Gastrocnemius medialis (tissue), 4 donors: ENCODE results near the gene SEPTIN5. TPM values are rescaled to one million over a fixed set of nuclear protein-coding genes. Genes with fewer than 3 reads are reported as not detected.

Experiments
- ATAC-seq, 2 donors: fragments of 150-250 bp; one replicate each; pipeline ENCODE4 v1.9.1; 2016
- DNase-seq, 2 donors: peaks; one replicate each; pipeline ENCODE4 v3.0.0-alpha.2; 2019
- H3K27ac ChIP-seq, 4 donors: fragments of 200-600 bp; sonication (generic); 1 replicate in 1 of 4; 2 replicates in 3 of 4; pipeline ENCODE4 v1.5.1; 2016 to 2018; ENCODE audit warnings: mild to moderate bottlenecking in 2 of 4, moderate library complexity in 1 of 4
- H3K27me3 ChIP-seq, 3 donors: fragments of 200-600 bp; sonication (generic) in 2 of 3; 1 replicate in 1 of 3; 2 replicates in 2 of 3; pipeline versions ENCODE4 v1.5.1 to v1.6.0; 2016 to 2019; ENCODE audit warnings: mild to moderate bottlenecking in 1 of 3, moderate library complexity in 1 of 3
- H3K36me3 ChIP-seq, 2 donors: fragments of 200-600 bp; sonication (generic) in 1 of 2; one replicate each; pipeline ENCODE4 v1.5.1; 2017 to 2018
- H3K4me1 ChIP-seq, 2 donors: fragments of 200-600 bp; sonication (generic) in 1 of 2; one replicate each; pipeline ENCODE4 v1.5.1; 2016 to 2017; ENCODE audit warnings: mild to moderate bottlenecking in 2 of 2
- H3K4me3 ChIP-seq, 4 donors: fragments of 200-600 bp; sonication (generic) in 3 of 4; 1 replicate in 1 of 4; 2 replicates in 3 of 4; pipeline ENCODE4 v1.5.1; 2016 to 2019; ENCODE audit warnings: mild to moderate bottlenecking in 2 of 4
- H3K9me3 ChIP-seq, 3 donors: fragments of 200-600 bp; sonication (generic) in 2 of 3; 1 replicate in 1 of 3; 2 replicates in 2 of 3; pipeline ENCODE4 v1.5.1; 2016 to 2019
- CTCF ChIP-seq, 5 experiments: fragments of 450-650 bp in 3 of 5; fragments of 200-600 bp in 2 of 5; sonication (generic) in 2 of 5; IDR thresholded peaks in 4 of 5; conservative IDR thresholded peaks in 1 of 5; 1 replicate in 4 of 5; 2 replicates in 1 of 5; pipeline ENCODE4 v1.5.1; 2016 to 2019; ENCODE audit warnings: antibody characterized with exemption in 5 of 5, mild to moderate bottlenecking in 3 of 5, moderate library complexity in 3 of 5
- POLR2A ChIP-seq, 2 donors: fragments of 450-650 bp; IDR thresholded peaks; one replicate each; pipeline ENCODE4 v1.6.1; 2017; ENCODE audit warnings: antibody characterized with exemption in 2 of 2, mild to moderate bottlenecking in 2 of 2, moderate library complexity in 2 of 2
- in situ Hi-C, 4 donors: fragments of 200-750 bp; cut with MboI; loops; one replicate each; pipeline versions ENCODE4 v1.15.0 to v1.8.0; 2017; ENCODE audit warnings: low sequenced_read_pairs in 4 of 4
- intact Hi-C: fragments of 100-400 bp; cut with DNase I; formaldehyde crosslinking; loops from one replicate; pipeline ENCODE4 v1.15.1; 2023; ENCODE audit warnings: low total_unique reads
- total RNA-seq, 4 donors: library from RNA; depleted of rRNA; stranded (reverse); fragments of >200 nt; gene quantifications; one replicate each; pipeline versions ENCODE4 v1.1.0 to v1.2.3, GENCODE V29; 2016

Gene SEPTIN5
- total RNA-seq, 4 donors from 2014 or later = 5.0 to 15.9 (median 10.2) TPM

GRCh38 chr22:19753996-19754700 lies 39.8 kb downstream of the SEPTIN5 start:
- no peak overlapping the region for H3K4me3 ChIP-seq
- no peak for DNase-seq
- H3K9me3 ChIP-seq = no peaks in the 10 kb centered on the region
- peaks cover 4 to 11% of the 10 kb centered on the region in 2 donors for H3K4me1 ChIP-seq
- H3K36me3 ChIP-seq = no peaks in the 10 kb centered on the region
- H3K27me3 ChIP-seq = peaks cover 25 to 33% (median 29%) of the 10 kb centered on the region in 3 donors
- ATAC-seq = no peak
- H3K27ac ChIP-seq = no peak overlapping the region
- in situ Hi-C loops = no loop called here
- intact Hi-C loops = no loop called here
- TF ChIP-seq CTCF (IDR thresholded peaks at IDR 0.05 in 4 of 5, conservative IDR thresholded peaks at IDR 0.05 in 1 of 5) = no peak
- no peak for TF ChIP-seq POLR2A (IDR thresholded peaks at IDR 0.05)

- peaks cover 29 to 35% (median 35%) of the 10 kb centered on the region in 3 donors for H3K27me3 ChIP-seq
- no peak overlapping the region for H3K4me3 ChIP-seq
- in situ Hi-C loops (no loop called here), intact Hi-C loops (no loop called here)
- no peaks in the 10 kb centered on the region for H3K36me3 ChIP-seq
- DNase-seq (no peak), ATAC-seq (no peak)
- H3K9me3 ChIP-seq = no peaks in the 10 kb centered on the region
- peaks cover 4 to 5% of the 10 kb centered on the region in 2 donors for H3K4me1 ChIP-seq
- H3K27ac ChIP-seq = no peak overlapping the region
- TF ChIP-seq POLR2A (IDR thresholded peaks at IDR 0.05) (no peak), CTCF (IDR thresholded peaks at IDR 0.05 in 4 of 5, conservative IDR thresholded peaks at IDR 0.05 in 1 of 5) (no peak)
Observed at GRCh38 chr22:19754701-19755144, 40.4 kb downstream of the SEPTIN5 start.

GRCh38 chr22:19755145-19755710 lies 40.9 kb downstream of the SEPTIN5 start:
- H3K4me1 ChIP-seq = peaks cover 4% of the 10 kb centered on the region in 2 donors

GRCh38 chr22:19755722-19756287 lies 41.5 kb downstream of the SEPTIN5 start:
- intact Hi-C loops (no loop called here), in situ Hi-C loops (no loop called here)
- TF ChIP-seq CTCF (IDR thresholded peaks at IDR 0.05 in 4 of 5, conservative IDR thresholded peaks at IDR 0.05 in 1 of 5) = no peak
- TF ChIP-seq POLR2A (IDR thresholded peaks at IDR 0.05) = no peak
- DNase-seq (no peak), ATAC-seq (no peak)
- H3K4me1 ChIP-seq = peaks cover 4% of the 10 kb centered on the region in 2 donors
- no peak overlapping the region for H3K4me3 ChIP-seq
- H3K27ac ChIP-seq = no peak overlapping the region
- no peaks in the 10 kb centered on the region for H3K36me3 ChIP-seq
- no peaks in the 10 kb centered on the region for H3K9me3 ChIP-seq
- peaks cover 30 to 40% (median 38%) of the 10 kb centered on the region in 3 donors for H3K27me3 ChIP-seq

More at GRCh38 chr22:19755145-19755710, 40.9 kb downstream of the SEPTIN5 start:
- intact Hi-C loops = no loop called here
- Histone ChIP-seq H3K4me3 (no peak overlapping the region), H3K27ac (no peak overlapping the region), H3K9me3 (no peaks in the 10 kb centered on the region), H3K27me3 (peaks cover 30 to 40% (median 38%) of the 10 kb centered on the region in 3 donors), H3K36me3 (no peaks in the 10 kb centered on the region)
- in situ Hi-C loops = no loop called here
- ATAC-seq = no peak
- no peak for DNase-seq
- TF ChIP-seq CTCF (IDR thresholded peaks at IDR 0.05 in 4 of 5, conservative IDR thresholded peaks at IDR 0.05 in 1 of 5) (no peak), POLR2A (IDR thresholded peaks at IDR 0.05) (no peak)
